Smooth muscle cell (in vitro differentiated cells): ENCODE results near the gene HSDL2. TPM values are rescaled to one million over a fixed set of nuclear protein-coding genes. Genes with fewer than 3 reads are reported as not detected.
"Not testable (repeated sequence)": the region's sequence is repeated elsewhere in the genome, so short reads cannot be mapped to it uniquely, and the experiment has no call there.

ENCODE experiments used
- DNase-seq: peaks from one replicate; lab custom pipeline; 2025; ENCODE audit not compliant: unreplicated experiment; lab: John Stamatoyannopoulos, UW
- H2AFZ ChIP-seq: fragments of 200-600 bp; sonication (generic); 2 replicates; pipeline ENCODE4 v1.6.0; 2016; ENCODE audit warnings: antibody characterized with exemption, low read depth, mild to moderate bottlenecking
- H3F3A ChIP-seq: fragments of 200-600 bp; sonication (generic); 2 replicates; pipeline ENCODE4 v1.6.0; 2017; ENCODE audit warnings: antibody characterized with exemption, low read depth
- H3K27ac ChIP-seq: fragments of 200-600 bp; sonication (generic); 2 replicates; pipeline ENCODE4 v1.5.1; 2016; ENCODE audit warnings: low read depth, mild to moderate bottlenecking
- H3K27me3 ChIP-seq: fragments of 200-600 bp; sonication (generic); 2 replicates; pipeline ENCODE4 v1.6.1; 2016; ENCODE audit warnings: low read depth, mild to moderate bottlenecking
- H3K36me3 ChIP-seq: fragments of 200-600 bp; sonication (generic); 2 replicates; pipeline ENCODE4 v1.5.1; 2016; ENCODE audit warnings: low read depth
- H3K4me1 ChIP-seq: fragments of 200-600 bp; sonication (generic); 2 replicates; pipeline ENCODE4 v1.5.1; 2016; ENCODE audit warnings: low read depth
- H3K4me2 ChIP-seq: fragments of 200-600 bp; sonication (generic); 2 replicates; pipeline ENCODE4 v1.6.0; 2016; ENCODE audit warnings: mild to moderate bottlenecking
- H3K4me3 ChIP-seq: fragments of 200-600 bp; sonication (generic); 2 replicates; pipeline ENCODE4 v1.5.1; 2016; ENCODE audit warnings: mild to moderate bottlenecking
- H3K79me2 ChIP-seq: fragments of 200-600 bp; sonication (generic); 2 replicates; pipeline ENCODE4 v1.6.0; 2016; ENCODE audit warnings: low read depth, mild to moderate bottlenecking
- H3K9ac ChIP-seq: fragments of 200-600 bp; sonication (generic); 2 replicates; pipeline ENCODE4 v1.6.0; 2016; ENCODE audit warnings: low read depth
- H3K9me3 ChIP-seq: fragments of 200-600 bp; sonication (generic); replicated peaks from 2 replicates; pipeline ENCODE4 v1.5.1; 2016; ENCODE audit warnings: low read depth
- H4K20me1 ChIP-seq: fragments of 200-600 bp; sonication (generic); 2 replicates; pipeline ENCODE4 v1.6.0; 2016; ENCODE audit warnings: low read depth
- CTCF ChIP-seq: fragments of 200-600 bp; sonication (generic); IDR thresholded peaks from 2 replicates; pipeline ENCODE4 v1.5.1; 2017; ENCODE audit warnings: borderline replicate concordance, mild to moderate bottlenecking, antibody characterized with exemption; ENCODE audit not compliant: insufficient read depth, poor library complexity, severe bottlenecking
- WGBS: methylation state at CpG from one replicate; pipeline ENCODE4 v1.1.7; 2016; ENCODE audit warnings: low lambda C conversion rate; 5-methylcytosine and 5-hydroxymethylcytosine counted together
- polyA plus RNA-seq: library from polyadenylated mRNA; unstranded; fragments of >200 nt; fragmentation: Nextera tagmentation; extraction: Ambion mirVana; gene quantifications from 2 replicates; pipeline ENCODE4 v1.2.1, GENCODE V29; 2016
- total RNA-seq: library from RNA; depleted of rRNA; stranded (reverse); fragments of >200 nt; gene quantifications from 2 replicates; pipeline ENCODE4 v1.2.3, GENCODE V29; 2014

The HSDL2 gene
- total and polyA plus RNA-seq, 2 experiments from 2014 or later: 8.7 to 18.7 TPM

GRCh38 chr9:112506571-112506970, 126.7 kb downstream of the HSDL2 start:
- H3K9me3 ChIP-seq: no peaks in the 10 kb centered on the region
- 55% methylated on average over 2 of the region's 2 CpGs for WGBS

GRCh38 chr9:112507001-112507680, 127.2 kb downstream of the HSDL2 start:
- H3F3A ChIP-seq: no peaks in the 10 kb centered on the region
- H3K4me2 ChIP-seq: no peak overlapping the region

More at GRCh38 chr9:112506571-112506970, 126.7 kb downstream of the HSDL2 start:
- H3K27me3 ChIP-seq: no peaks in the 10 kb centered on the region
- no peak overlapping the region for H3K27ac ChIP-seq
- DNase-seq: no peak
- no peak overlapping the region for H3K9ac ChIP-seq
- no peak overlapping the region for H3K4me2 ChIP-seq
- peaks cover 11% of the 10 kb centered on the region for H3K79me2 ChIP-seq
- no peak overlapping the region for H3K4me3 ChIP-seq
- H2AFZ ChIP-seq: no peak overlapping the region
- H4K20me1 ChIP-seq: no peaks in the 10 kb centered on the region
- no peaks in the 10 kb centered on the region for H3K36me3 ChIP-seq
- TF ChIP-seq CTCF: no peak
- no peaks in the 10 kb centered on the region for H3K4me1 ChIP-seq
- no peaks in the 10 kb centered on the region for H3F3A ChIP-seq

GRCh38 chr9:112508377-112508776, 128.5 kb downstream of the HSDL2 start:
- Histone ChIP-seq H3K4me3 (no peak overlapping the region), H3F3A (no peaks in the 10 kb centered on the region), H3K79me2 (peaks cover 11% of the 10 kb centered on the region), H2AFZ (no peak overlapping the region), H3K9ac (no peak overlapping the region), H3K27ac (no peak overlapping the region), H3K27me3 (no peaks in the 10 kb centered on the region), H4K20me1 (no peaks in the 10 kb centered on the region), H3K4me2 (no peak overlapping the region), H3K4me1 (no peaks in the 10 kb centered on the region), H3K9me3 (no peaks in the 10 kb centered on the region), H3K36me3 (no peaks in the 10 kb centered on the region)
- WGBS: 90% methylated on average over 2 of the region's 2 CpGs
- no peak for TF ChIP-seq CTCF
- DNase-seq: no peak

More at GRCh38 chr9:112507001-112507680, 127.2 kb downstream of the HSDL2 start:
- no peaks in the 10 kb centered on the region for H3K36me3 ChIP-seq
- no peaks in the 10 kb centered on the region for H4K20me1 ChIP-seq
- H3K4me1 ChIP-seq: no peaks in the 10 kb centered on the region
- no peaks in the 10 kb centered on the region for H3K9me3 ChIP-seq
- 89% methylated on average over 2 of the region's 2 CpGs for WGBS
- H2AFZ ChIP-seq: no peak overlapping the region
- H3K27me3 ChIP-seq: no peaks in the 10 kb centered on the region
- no peak overlapping the region for H3K9ac ChIP-seq
- no peak overlapping the region for H3K4me3 ChIP-seq
- no peak overlapping the region for H3K27ac ChIP-seq
- no peak for TF ChIP-seq CTCF
- DNase-seq: no peak
- H3K79me2 ChIP-seq: peaks cover 11% of the 10 kb centered on the region

GRCh38 chr9:112512377-112512776, 132.5 kb downstream of the HSDL2 start:
- peaks cover 11% of the 10 kb centered on the region for H3K79me2 ChIP-seq
- over 99% methylated on average over 4 of the region's 4 CpGs for WGBS

More at GRCh38 chr9:112512377-112512776, 132.5 kb downstream of the HSDL2 start:
- not testable (repeated sequence) for H3K4me3 ChIP-seq, H3K9ac ChIP-seq, H3K4me2 ChIP-seq, H3F3A ChIP-seq, H3K27ac ChIP-seq, DNase-seq, H2AFZ ChIP-seq, H3K9me3 ChIP-seq, H3K4me1 ChIP-seq, H4K20me1 ChIP-seq, H3K27me3 ChIP-seq, H3K36me3 ChIP-seq
